GM23248 (cell line): ENCODE data around the gene SOCS2.

Source experiments
- EZH2 ChIP-seq: fragments of 200-600 bp; sonication (generic); IDR thresholded peaks from 2 replicates; pipeline ENCODE4 v1.6.1; 2018; ENCODE audit warnings: antibody characterized with exemption, mild to moderate bottlenecking; ENCODE audit not compliant: insufficient read depth, poor library complexity, severe bottlenecking
- EZH2phosphoT487 ChIP-seq: fragments of 200-600 bp; sonication (generic); IDR thresholded peaks from 2 replicates; pipeline ENCODE4 v1.6.1; 2018; ENCODE audit warnings: antibody characterized with exemption, moderate library complexity, mild to moderate bottlenecking, low read depth; ENCODE audit not compliant: insufficient read depth

GRCh38 chr12:93526786-93527428 is 45.6 kb upstream of the SOCS2 start:
- TF ChIP-seq EZH2, result no peak
- no peak for TF ChIP-seq EZH2phosphoT487
